GM12865 (cell line): ENCODE results near the gene MMP28.

Experiments
- DNase-seq: peaks from one replicate; pipeline ENCODE4 v3.0.0; 2010; ENCODE audit warnings: low read depth
- H3K4me3 ChIP-seq: 2 replicates; pipeline ENCODE4 v1.5.1; 2011; ENCODE audit warnings: mild to moderate bottlenecking, low read depth, low read length, control low read depth
- TF ChIP-seq, protein P1 (sequence below): IDR thresholded peaks from 2 replicates; pipeline ENCODE4 v1.5.1; 2011; ENCODE audit warnings: low read length, control low read depth, low read depth, inconsistent platforms; ENCODE audit not compliant: insufficient read depth; ENCODE audit errors: missing control alignments

The MMP28 gene

DNA sequence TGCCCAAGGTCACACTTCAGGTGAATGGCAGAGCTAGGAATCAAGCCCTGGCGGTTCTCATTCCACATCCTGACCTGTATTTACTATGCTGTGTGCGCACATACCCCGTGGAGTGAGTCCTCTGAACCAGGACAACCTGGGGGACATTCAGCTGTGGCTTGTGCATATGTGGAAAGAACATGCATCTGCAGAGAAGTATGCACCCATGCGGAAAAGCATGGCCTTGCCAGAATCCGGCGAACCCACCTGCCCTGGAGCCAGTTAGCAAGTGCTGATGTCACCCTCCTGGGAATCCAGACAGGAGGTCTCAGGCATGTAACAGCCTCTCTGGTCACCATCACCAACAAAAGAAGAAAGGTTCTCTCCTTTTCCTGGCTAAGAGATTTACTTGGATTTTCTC, 62.1 kb downstream of the MMP28 start:
- DNase-seq, result no peak
- no peak overlapping the region for H3K4me3 ChIP-seq
- TF ChIP-seq, protein P1, sequence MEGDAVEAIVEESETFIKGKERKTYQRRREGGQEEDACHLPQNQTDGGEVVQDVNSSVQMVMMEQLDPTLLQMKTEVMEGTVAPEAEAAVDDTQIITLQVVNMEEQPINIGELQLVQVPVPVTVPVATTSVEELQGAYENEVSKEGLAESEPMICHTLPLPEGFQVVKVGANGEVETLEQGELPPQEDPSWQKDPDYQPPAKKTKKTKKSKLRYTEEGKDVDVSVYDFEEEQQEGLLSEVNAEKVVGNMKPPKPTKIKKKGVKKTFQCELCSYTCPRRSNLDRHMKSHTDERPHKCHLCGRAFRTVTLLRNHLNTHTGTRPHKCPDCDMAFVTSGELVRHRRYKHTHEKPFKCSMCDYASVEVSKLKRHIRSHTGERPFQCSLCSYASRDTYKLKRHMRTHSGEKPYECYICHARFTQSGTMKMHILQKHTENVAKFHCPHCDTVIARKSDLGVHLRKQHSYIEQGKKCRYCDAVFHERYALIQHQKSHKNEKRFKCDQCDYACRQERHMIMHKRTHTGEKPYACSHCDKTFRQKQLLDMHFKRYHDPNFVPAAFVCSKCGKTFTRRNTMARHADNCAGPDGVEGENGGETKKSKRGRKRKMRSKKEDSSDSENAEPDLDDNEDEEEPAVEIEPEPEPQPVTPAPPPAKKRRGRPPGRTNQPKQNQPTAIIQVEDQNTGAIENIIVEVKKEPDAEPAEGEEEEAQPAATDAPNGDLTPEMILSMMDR, result no peak

DNA sequence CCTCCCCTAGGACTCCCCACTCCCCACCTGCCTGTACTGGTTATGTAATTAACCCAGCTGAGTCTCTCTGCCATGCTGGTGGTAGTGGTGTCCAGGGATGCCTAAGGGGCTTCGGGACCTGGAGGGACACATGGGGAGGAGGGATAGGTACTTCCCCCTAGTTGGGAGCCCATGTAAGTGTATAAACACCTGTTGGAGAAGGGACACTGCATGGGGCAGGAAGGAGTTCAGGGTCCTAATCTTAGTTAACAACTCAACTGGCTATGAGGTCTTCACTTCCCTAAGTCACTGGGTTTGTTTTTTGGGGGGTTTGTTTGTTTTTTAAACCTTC, 62.7 kb downstream of the MMP28 start:
- TF ChIP-seq, protein P1, result no peak
- no peak overlapping the region for H3K4me3 ChIP-seq
- DNase-seq, result no peak

DNA sequence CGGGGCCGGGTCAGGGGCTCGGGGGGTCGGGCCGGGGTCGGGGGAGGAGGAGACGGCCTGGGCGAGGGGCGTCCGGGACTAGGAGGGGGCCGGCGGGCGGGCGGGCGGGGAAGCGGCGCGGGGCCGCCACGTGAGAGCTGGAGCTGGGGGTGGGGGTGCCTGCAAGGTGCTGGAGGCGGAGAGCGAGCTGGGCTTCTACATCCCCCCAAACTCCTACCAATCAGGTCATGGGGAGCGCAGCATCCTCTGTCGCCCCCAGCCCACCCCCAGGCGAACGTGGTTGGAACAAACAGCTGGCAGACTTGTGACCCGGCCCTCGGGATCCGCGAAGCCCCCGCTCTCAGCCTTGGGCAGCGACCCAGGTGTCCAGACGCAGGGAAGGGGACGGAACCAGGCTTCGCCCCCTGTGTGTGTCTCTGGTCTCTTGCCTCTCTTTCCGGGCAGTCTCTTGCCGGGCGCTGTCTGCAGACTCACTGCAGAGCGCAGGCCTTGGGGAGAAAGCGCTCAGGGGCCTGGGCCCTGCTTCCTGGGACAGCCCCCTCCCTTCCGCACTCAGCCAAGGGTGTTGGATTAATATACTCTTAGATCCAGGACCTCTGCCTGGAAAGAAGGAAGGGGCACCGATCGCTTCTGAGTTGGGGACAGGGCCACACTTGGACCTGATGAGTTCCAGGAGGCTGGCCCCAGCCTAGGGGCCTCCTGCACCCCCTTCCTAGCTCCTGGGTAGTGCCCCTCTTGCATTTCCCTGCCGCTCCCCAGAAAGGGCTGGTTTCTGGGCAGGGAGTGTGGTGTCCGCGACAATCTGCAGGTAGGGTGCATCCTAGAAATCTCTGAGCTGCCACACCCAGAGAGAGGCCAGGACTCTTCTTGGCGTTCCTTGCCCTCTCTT, 63.3 kb downstream of the MMP28 start:
- DNase-seq, result no peak

DNA sequence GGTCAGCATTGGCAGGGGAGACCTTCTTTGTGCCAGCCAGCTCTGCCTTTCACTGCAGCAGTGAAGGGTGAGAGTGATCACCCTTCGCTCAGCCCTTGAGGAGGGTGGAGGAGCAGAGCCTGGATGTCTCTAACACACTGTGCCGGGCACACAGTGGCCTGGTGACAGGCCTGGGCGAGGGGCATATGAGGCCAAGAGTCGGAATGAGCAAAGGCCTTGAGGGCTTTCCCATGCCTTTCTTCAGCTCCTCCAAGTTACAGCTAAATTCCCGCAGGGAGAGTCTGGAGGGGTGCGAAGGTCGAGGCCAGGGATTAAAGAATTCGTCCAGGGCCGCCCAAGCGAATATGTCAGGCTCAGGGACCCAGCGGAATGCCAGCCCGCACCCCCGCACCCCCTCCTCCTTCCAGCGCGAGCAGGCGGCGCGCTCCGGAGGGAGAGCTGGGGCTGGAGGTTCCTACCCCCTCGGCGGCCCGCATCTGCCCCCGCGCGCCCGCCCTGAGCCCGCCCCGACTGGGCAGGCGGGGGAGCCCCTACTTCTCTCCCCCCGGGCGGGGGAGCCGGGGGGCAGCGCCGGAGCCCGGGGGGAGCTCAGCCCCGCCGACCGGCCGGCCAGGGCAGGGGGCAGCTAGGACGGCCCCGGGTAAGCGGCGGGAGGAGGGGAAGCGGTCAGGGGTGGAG, 64.1 kb downstream of the MMP28 start, which contains the start of gene RASL10B:
TSS of gene RASL10B (plus strand) at position 401 of the 678 bp plus-strand sequence. CDS start 3,546 bp downstream, outside the sequence.
- no peak within 1 kb of the TSS for H3K4me3 ChIP-seq
- DNase-seq, result no peak
- TF ChIP-seq, protein P1, result no peak

More for the DNA sequence above, 63.3 kb downstream of the MMP28 start:
- TF ChIP-seq, protein P1, result no peak
- no peak overlapping the region for H3K4me3 ChIP-seq

DNA sequence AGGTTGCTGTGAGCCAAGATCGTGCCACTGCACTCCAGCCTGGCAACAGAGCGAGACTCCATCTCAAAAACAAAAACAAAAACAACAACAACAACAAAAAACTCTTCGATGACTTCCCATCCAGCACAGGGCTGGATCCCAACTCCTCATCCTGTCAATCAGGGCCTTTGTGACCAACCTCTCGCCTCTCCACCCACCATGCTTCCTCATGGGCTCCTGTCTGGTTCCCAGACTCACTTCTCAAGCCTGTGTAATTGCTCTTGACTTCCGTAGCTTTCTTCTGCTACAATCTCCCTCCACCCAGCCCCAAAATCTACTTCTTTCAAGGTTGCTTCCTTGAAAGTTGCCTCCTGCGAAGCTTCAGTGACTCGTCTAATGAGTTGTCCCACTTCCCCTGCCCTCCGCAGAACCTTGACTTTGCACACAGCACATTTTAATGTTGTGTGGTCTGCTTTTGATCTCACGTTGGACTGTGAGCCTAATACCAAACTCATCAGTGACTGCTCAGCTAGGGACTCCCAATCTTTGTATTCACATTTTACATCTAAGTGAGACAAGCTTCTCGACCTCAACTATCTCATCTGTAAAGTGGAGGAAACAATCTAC, 64.9 kb downstream of the MMP28 start:
- DNase-seq, result no peak
- TF ChIP-seq, protein P1, result no peak
- H3K4me3 ChIP-seq, result no peak overlapping the region

DNA sequence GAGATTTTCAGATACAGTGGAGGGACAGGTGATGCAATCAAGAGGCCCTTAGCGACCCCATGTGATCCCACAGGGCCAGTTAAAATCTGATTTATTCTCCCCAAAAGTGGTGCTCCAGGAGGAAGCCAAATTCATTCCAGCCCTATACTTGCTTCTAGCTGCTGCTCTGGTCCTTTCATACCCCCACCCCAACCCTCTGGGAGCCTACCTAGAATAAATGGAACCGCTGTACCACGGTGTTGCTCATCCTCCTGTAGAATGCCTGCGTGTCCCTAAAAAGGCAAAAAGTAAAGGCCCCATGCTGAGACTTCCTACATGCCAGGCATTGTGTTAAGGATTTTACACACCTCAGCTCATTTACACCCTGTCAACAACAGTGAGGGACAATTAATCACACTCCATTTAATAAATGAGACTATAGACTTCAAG, 66.0 kb downstream of the MMP28 start:
- TF ChIP-seq, protein P1, result no peak
- no peak overlapping the region for H3K4me3 ChIP-seq
- no peak for DNase-seq
